Parathyroid adenoma (tissue), 2 donors: Measurements from ENCODE around the gene CTSO.

Source experiments
- H2AFZ ChIP-seq: fragments of 300-600 bp; sonication (generic); one replicate; pipeline ENCODE4 v1.7.0; 2017; ENCODE audit warnings: antibody characterized with exemption, mild to moderate bottlenecking
- H3K27ac ChIP-seq: fragments of 300-600 bp; sonication (generic); one replicate; pipeline ENCODE4 v1.7.0; 2017
- H3K27me3 ChIP-seq: fragments of 300-600 bp; sonication (generic); one replicate; pipeline ENCODE4 v1.7.0; 2017; ENCODE audit warnings: low read length; ENCODE audit not compliant: control insufficient read depth, insufficient read depth
- H3K36me3 ChIP-seq: fragments of 300-600 bp; sonication (generic); one replicate; pipeline ENCODE4 v1.7.0; 2017; ENCODE audit warnings: low read length; ENCODE audit not compliant: control insufficient read depth, insufficient read depth
- H3K4me1 ChIP-seq: fragments of 300-600 bp; sonication (generic); one replicate; pipeline ENCODE4 v1.7.0; 2017; ENCODE audit warnings: control low read depth
- H3K4me2 ChIP-seq: fragments of 300-600 bp; sonication (generic); one replicate; pipeline ENCODE4 v1.7.0; 2017; ENCODE audit warnings: low read length
- H3K4me3 ChIP-seq: fragments of 300-600 bp; sonication (generic); one replicate; pipeline ENCODE4 v1.7.0; 2017; ENCODE audit warnings: low read depth, low read length
- H3K79me2 ChIP-seq: fragments of 300-600 bp; sonication (generic); one replicate; pipeline ENCODE4 v1.7.0; 2017; ENCODE audit warnings: control low read depth
- H3K9ac ChIP-seq: fragments of 300-600 bp; sonication (generic); one replicate; pipeline ENCODE4 v1.7.0; 2017; ENCODE audit warnings: mild to moderate bottlenecking
- H3K9me3 ChIP-seq: fragments of 300-600 bp; sonication (generic); one replicate; pipeline ENCODE4 v1.7.0; 2017; ENCODE audit warnings: low read length; ENCODE audit not compliant: control insufficient read depth
- TF ChIP-seq, protein P1 (sequence below): fragments of 300-600 bp; sonication (generic); IDR thresholded peaks from one replicate; pipeline ENCODE4 v1.7.0; 2017; ENCODE audit warnings: antibody characterized with exemption, mild to moderate bottlenecking
- donor health status: primary hyperparathyroidism.

CTSO gene

DNA sequence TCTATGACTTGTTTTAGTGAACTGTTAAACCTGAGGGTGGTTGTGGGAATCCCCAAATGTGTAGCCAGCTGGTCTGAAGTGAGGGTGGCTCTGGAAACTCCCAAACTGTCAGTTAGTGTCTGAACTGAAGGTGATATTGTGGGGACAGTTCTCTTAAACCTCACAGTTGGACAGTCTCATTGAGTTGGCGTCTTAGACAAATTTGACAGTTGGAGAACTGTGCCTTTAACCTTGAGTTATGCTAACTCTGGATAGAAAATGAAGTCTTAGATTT, 20.7 kb upstream of the CTSO start:
- TF ChIP-seq, protein P1, sequence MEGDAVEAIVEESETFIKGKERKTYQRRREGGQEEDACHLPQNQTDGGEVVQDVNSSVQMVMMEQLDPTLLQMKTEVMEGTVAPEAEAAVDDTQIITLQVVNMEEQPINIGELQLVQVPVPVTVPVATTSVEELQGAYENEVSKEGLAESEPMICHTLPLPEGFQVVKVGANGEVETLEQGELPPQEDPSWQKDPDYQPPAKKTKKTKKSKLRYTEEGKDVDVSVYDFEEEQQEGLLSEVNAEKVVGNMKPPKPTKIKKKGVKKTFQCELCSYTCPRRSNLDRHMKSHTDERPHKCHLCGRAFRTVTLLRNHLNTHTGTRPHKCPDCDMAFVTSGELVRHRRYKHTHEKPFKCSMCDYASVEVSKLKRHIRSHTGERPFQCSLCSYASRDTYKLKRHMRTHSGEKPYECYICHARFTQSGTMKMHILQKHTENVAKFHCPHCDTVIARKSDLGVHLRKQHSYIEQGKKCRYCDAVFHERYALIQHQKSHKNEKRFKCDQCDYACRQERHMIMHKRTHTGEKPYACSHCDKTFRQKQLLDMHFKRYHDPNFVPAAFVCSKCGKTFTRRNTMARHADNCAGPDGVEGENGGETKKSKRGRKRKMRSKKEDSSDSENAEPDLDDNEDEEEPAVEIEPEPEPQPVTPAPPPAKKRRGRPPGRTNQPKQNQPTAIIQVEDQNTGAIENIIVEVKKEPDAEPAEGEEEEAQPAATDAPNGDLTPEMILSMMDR: no peak
- Histone ChIP-seq H3K4me3 (no peak overlapping the region), H3K9ac (no peak overlapping the region), H3K79me2 (no peaks in the 10 kb centered on the region), H3K27me3 (peaks cover 3% of the 10 kb centered on the region), H3K4me1 (no peaks in the 10 kb centered on the region), H3K36me3 (no peaks in the 10 kb centered on the region), H3K27ac (no peak overlapping the region), H3K9me3 (no peaks in the 10 kb centered on the region), H2AFZ (no peak overlapping the region), H3K4me2 (no peak overlapping the region)

DNA sequence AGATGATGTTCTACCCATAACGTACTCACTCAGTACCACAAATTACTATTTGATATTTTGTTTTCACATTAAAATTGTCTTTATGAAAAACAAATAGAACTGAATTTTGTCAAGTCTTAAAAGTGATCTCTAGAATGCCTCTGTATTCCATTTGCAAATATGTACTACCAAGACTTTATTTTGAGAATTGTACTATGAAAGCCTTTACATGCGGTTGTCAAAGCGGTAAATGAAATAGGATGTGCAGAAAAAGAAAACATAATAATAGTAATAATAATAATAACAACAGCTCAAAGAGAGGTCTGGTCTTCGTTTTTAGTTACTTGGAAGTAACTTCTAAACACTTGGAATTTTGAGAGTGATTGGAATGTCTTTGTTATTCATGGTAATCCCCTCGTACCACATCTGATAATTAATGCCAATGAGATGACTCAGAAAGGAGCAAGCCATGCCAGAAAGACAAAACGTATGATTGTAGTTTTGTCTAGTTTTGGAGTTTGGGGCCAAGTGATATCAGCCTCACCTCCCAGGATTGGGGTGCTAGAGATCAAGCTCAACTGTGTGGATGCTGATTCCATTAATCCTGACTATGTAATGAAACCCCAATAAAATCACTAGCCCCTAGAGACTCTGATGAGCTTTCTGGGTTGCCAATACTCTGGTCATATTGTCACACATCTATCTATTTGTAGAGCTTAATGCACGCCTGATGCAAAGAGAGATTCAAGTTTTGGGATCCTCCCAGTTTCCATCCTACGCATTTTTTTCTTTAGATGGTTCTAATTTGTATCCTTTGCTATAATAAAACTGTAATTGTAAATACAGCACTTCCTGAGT, 20.2 kb upstream of the CTSO start:
- Histone ChIP-seq H3K27ac (no peak overlapping the region), H3K27me3 (peaks cover 3% of the 10 kb centered on the region), H2AFZ (no peak overlapping the region), H3K79me2 (no peaks in the 10 kb centered on the region), H3K9me3 (no peaks in the 10 kb centered on the region), H3K4me2 (no peak overlapping the region), H3K9ac (no peak overlapping the region), H3K4me1 (no peaks in the 10 kb centered on the region), H3K4me3 (no peak overlapping the region), H3K36me3 (no peaks in the 10 kb centered on the region)
- TF ChIP-seq, protein P1: no peak

DNA sequence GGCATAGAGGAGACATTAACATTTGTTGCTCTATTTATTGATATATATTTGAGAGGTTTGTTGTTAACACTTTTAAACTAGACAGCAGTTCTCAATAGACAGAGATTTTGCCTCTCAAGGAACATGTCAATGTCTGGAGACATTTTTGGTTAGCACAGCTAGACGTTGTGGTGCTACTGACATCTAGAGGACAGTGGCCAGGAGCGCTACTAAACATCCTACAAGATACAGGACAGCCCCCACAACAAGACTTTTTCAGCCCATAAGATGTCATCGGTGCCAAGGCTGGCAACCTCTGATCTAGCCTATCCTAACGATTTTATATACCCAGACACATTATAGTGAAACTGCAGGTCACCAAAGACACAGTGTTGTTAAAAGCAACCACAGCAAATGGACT, 18.4 kb upstream of the CTSO start:
- no peaks in the 10 kb centered on the region for H3K9me3 ChIP-seq
- no peaks in the 10 kb centered on the region for H3K36me3 ChIP-seq
- no peak overlapping the region for H3K27ac ChIP-seq
- no peak overlapping the region for H3K4me2 ChIP-seq
- H3K27me3 ChIP-seq: peaks cover 3% of the 10 kb centered on the region
- no peak overlapping the region for H2AFZ ChIP-seq
- no peaks in the 10 kb centered on the region for H3K4me1 ChIP-seq
- H3K4me3 ChIP-seq: no peak overlapping the region
- H3K79me2 ChIP-seq: no peaks in the 10 kb centered on the region
- TF ChIP-seq, protein P1: no peak
- H3K9ac ChIP-seq: no peak overlapping the region

DNA sequence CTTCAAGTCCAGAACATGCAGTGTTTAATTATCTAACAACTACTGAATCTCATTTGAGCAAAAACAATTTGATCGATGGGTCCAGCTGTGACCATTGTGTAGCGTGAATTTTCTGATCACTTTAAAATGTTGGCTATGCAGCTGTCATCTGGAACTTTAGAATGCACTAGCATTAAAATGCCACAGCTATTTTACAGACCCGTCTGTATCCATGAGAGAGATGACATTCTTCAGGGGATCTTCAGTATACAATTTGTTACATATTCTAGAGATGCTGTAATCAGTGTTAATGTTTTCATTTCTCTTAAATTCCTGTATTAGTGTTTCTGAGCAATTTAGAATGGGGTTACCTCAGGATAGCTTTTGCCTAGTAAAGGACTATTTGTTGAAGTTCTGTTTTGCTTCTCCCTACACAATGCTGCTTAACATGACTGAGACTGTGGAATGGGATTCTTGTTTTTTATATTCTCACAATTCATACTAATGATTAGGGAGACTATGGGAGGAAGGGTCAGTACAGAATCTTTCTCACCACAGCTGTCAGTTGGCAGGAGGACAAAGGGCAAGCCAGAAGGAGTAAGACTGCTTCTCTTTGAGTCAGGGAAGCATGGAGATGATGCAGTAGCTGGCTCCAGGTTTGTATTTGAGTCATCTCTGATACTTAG, 13.2 kb upstream of the CTSO start:
- Histone ChIP-seq H3K27me3 (peaks cover 3% of the 10 kb centered on the region), H3K36me3 (no peaks in the 10 kb centered on the region), H3K79me2 (no peaks in the 10 kb centered on the region), H3K4me3 (no peak overlapping the region), H3K4me1 (no peaks in the 10 kb centered on the region), H2AFZ (no peak overlapping the region), H3K9ac (no peak overlapping the region), H3K4me2 (no peak overlapping the region), H3K9me3 (no peaks in the 10 kb centered on the region), H3K27ac (no peak overlapping the region)
- TF ChIP-seq, protein P1: no peak

DNA sequence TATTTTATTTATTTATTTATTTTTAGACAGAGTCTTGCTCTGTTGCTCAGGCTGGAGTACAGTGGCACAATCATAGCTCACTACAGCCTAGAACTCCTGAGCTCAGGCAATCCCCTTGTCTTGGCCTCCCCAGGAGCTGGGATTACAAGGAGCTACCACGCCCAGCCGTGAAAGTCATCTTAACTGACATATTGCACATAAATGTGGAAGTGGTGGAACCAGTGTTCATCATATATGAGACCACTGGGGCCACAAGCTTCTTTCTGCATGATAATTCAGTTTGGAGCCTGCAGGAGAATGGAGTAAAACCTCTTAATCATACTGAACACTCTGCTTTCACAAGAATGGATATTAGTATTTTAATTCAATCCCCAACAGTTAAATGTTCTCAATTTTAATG, 12.5 kb upstream of the CTSO start:
- TF ChIP-seq, protein P1: no peak
- Histone ChIP-seq H3K27ac (no peak overlapping the region), H3K36me3 (no peaks in the 10 kb centered on the region), H3K9me3 (no peaks in the 10 kb centered on the region), H3K79me2 (no peaks in the 10 kb centered on the region), H3K4me2 (no peak overlapping the region), H3K4me1 (no peaks in the 10 kb centered on the region), H3K27me3 (no peaks in the 10 kb centered on the region), H2AFZ (no peak overlapping the region), H3K4me3 (no peak overlapping the region), H3K9ac (no peak overlapping the region)
